D721Med (cell line): Measurements from ENCODE around the gene CCNQ.

Source experiments
- DNase-seq: peaks from one replicate; pipeline ENCODE4 v3.0.0; 2011; ENCODE audit warnings: low spot score; ENCODE audit not compliant: insufficient read length
- FAIRE-seq: peaks from 2 replicates; lab custom pipeline; 2011; peaks lifted over from hg19 to GRCh38; lab: Jason Lieb, UNC
- TF ChIP-seq, protein P1 (sequence below): IDR thresholded peaks from 2 replicates; pipeline ENCODE4 v1.5.1; 2012; ENCODE audit warnings: mild to moderate bottlenecking, control low read depth; ENCODE audit not compliant: insufficient read depth; ENCODE audit errors: missing control alignments

CCNQ gene

DNA sequence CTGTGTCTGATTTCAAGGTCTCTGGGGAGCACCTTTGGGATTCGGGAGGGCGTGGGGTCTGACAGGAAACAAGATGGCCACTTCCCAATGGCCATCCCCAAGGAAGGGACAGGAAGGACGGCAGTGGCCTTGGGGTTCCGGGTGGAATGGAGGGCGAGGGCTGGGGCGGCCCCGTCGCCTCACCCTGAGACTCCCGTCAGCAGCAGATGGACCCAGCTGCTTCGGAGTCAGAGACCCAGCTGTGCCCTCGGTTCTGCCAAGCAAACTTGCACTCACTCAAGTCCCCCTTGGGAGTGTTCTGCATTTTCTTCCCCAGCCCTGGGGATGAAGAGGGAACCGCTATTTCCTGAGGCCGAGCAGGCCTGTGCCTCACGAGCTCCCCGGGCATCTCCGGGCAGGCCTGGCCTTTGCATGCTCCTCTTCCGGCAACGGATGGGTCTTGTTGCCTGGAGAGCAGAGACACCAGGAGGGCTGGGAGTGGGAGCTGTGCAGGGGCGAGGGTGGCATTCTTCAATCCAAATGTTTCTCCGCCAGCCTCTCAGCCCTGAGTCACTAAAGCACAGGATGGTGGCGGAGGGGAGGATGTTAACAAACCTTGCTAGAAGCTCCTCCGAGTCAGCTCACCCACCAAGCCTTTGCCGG lies 41.2 kb upstream of the CCNQ start:
- DNase-seq, result no peak
- no peak for FAIRE-seq
- TF ChIP-seq, protein P1, sequence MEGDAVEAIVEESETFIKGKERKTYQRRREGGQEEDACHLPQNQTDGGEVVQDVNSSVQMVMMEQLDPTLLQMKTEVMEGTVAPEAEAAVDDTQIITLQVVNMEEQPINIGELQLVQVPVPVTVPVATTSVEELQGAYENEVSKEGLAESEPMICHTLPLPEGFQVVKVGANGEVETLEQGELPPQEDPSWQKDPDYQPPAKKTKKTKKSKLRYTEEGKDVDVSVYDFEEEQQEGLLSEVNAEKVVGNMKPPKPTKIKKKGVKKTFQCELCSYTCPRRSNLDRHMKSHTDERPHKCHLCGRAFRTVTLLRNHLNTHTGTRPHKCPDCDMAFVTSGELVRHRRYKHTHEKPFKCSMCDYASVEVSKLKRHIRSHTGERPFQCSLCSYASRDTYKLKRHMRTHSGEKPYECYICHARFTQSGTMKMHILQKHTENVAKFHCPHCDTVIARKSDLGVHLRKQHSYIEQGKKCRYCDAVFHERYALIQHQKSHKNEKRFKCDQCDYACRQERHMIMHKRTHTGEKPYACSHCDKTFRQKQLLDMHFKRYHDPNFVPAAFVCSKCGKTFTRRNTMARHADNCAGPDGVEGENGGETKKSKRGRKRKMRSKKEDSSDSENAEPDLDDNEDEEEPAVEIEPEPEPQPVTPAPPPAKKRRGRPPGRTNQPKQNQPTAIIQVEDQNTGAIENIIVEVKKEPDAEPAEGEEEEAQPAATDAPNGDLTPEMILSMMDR, result no peak

DNA sequence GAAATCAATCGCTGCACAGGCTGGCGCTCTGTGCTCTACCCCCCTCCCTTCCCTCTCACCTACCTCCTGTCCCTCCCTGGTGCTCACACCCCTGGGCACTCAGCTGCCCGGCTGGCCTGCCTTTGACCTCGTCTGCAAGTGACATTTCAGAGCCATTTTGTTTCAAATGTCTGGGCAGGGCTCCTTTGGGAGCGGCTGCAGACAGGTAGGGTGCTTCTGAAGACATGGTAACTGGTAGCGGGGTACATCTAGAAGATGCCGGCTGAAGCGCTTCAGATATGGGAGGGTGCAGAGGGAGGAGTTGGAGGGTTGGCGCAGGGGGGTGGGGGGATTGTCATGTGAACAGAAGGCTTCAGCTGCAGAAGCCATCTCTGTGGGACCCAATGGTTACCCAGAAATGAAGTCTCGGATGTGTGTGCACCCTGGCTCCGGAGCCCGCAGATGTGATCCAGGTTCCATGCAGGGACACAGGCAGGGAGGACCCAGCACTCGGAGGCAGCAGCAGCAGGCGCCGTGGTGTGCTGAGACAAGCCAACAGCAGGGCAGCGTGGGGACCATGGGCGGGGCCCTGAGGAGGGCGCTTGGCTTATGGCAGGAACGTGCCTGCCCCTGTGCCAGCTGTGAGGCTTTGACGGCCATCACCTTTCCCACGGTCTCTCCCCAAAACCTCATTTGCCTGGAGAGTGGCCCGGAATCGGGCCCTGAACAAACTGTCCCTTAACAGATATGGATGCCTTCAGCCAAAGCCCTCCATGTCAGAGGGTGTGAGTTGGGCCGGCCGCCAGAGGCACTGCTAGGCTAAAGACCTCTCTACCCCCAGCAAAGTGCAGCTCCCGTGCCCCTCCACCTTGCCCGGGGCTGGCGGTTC lies 40.5 kb upstream of the CCNQ start:
- FAIRE-seq (no peak), DNase-seq (no peak)
- TF ChIP-seq, protein P1, result no peak

DNA sequence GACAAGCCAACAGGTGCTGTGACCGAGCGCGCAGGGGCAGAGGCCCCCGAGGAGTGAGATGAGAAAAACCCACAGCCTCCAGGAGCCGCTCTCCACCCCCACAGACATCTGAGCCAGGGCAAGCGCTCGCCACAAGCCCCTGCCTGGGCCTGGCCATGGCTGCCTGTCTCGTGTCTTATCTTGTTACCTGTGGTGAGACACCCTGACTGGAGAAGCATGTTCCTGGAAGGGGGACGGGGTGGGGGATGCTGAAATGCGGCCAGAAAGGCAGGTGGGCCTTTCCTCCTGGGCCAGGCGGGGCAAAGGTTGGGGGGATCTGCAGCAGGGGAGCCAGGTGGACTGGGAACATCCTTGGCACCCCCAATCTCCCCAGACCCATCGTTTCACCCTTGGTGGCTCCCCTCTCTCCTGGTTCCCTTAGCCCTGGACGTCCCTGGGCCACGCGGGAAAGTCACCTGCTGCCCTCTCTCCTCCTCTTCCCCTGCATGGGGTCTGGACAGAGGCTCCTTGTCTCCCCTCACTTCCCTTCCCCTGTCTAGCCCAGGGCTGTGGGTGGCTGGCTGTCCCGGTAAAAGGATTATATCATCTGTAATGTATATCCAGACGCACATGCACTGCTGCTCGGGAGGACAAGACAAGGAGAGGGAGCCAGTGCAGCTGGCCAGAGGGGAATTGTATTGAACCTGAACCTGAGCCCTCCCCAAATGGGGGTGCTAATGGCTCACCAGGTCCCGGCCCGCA lies 39.7 kb upstream of the CCNQ start:
- no peak for FAIRE-seq
- DNase-seq, result no peak
- TF ChIP-seq, protein P1, result no peak

DNA sequence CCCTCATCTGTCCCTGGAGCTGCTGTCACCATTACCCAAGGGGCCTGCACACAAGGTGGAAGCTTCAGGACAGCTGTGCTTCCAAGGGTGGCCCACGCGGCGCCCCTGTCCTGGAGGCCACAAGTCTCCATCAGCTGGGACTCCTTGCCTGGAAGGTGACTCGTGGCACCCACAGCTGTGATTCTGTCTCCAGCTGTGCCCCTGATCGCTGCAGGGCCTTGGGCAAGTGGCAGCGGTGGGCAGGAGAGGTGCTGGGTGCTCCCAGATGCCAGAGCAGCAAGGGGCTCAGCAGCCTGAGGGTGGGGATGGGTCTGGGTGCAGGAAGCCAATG lies 39.1 kb upstream of the CCNQ start:
- TF ChIP-seq, protein P1, result no peak
- DNase-seq (no peak), FAIRE-seq (no peak)

DNA sequence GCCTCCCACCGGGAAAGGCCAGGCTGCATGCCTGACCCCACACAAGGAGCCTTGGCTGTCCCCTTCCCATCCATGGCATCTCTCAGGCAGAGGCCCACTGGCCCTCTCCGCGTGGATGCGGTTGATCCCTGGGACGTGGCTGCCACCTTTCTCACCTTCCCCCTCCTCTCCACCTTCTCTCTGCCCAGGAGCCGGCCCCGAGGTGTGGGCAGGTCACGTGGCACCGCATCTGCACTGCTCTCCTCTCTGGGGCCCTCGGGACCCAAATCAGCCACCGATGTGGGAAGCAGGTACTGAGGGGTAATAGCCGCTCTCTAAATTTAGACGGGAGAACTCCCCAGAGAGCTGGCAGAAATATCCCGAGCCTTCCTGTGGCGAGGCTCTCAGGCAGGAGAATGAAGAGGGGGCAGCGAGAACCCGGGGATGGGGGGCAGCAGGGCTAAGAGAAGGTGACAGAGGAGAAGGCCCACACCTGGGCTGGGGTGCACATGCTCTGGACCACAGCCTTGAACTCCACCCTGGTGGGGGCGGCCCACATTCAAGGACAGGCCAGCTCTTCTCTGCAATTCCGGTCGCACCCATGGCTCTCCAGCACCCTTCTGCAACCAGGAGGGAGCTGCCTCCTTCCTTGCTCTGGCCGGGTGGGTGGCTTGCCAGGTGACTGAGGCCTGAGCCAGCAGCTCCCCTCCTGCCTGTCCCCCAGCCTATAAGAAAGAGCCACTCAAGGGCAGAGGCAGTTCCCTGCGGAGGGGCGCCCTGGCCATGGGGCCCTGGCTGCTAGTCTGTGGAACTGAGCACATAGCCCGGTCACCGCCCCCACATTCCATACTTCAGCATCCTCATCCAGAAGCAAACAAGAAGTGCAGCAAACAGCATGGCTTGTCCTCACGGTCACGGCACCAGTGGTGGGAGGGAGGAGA lies 38.4 kb upstream of the CCNQ start:
- no peak for FAIRE-seq
- TF ChIP-seq, protein P1, result no peak
- DNase-seq, result no peak

DNA sequence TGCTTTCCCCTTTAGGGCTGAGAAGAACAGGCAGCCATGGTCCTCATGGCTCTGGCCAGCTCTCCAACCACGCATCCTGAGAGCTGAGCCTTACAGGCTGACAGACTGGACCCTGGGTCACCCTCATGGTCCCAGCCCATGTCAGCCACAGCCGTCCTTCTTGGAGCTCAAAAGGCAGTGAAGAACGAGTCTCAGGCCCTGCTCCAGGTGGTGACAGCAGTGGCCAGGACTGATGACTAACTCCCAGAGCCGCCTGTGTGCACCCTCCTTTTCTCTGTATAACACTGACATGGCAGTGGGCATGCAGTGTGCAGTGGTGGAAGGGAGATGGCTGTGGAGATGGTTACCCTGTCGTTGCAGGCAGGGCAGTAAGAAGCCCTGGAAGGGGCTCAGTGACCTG lies 37.8 kb upstream of the CCNQ start:
- TF ChIP-seq, protein P1, result no peak
- no peak for DNase-seq
- FAIRE-seq, result no peak
